K562 treated with DMSO at 1 percent for 24 hours (cell line): ENCODE data around the gene RNF17. TPM values are rescaled to one million over a fixed set of nuclear protein-coding genes. Genes with fewer than 3 reads are reported as not detected.

ENCODE experiments used
- total RNA-seq: library from RNA; unstranded; fragments of 300-600 nt; gene quantifications from 2 replicates; pipeline ENCODE4 v1.2.3, GENCODE V29; 2022; ENCODE audit warnings: low read depth; ENCODE audit not compliant: insufficient read depth

RNF17 gene, protein sequence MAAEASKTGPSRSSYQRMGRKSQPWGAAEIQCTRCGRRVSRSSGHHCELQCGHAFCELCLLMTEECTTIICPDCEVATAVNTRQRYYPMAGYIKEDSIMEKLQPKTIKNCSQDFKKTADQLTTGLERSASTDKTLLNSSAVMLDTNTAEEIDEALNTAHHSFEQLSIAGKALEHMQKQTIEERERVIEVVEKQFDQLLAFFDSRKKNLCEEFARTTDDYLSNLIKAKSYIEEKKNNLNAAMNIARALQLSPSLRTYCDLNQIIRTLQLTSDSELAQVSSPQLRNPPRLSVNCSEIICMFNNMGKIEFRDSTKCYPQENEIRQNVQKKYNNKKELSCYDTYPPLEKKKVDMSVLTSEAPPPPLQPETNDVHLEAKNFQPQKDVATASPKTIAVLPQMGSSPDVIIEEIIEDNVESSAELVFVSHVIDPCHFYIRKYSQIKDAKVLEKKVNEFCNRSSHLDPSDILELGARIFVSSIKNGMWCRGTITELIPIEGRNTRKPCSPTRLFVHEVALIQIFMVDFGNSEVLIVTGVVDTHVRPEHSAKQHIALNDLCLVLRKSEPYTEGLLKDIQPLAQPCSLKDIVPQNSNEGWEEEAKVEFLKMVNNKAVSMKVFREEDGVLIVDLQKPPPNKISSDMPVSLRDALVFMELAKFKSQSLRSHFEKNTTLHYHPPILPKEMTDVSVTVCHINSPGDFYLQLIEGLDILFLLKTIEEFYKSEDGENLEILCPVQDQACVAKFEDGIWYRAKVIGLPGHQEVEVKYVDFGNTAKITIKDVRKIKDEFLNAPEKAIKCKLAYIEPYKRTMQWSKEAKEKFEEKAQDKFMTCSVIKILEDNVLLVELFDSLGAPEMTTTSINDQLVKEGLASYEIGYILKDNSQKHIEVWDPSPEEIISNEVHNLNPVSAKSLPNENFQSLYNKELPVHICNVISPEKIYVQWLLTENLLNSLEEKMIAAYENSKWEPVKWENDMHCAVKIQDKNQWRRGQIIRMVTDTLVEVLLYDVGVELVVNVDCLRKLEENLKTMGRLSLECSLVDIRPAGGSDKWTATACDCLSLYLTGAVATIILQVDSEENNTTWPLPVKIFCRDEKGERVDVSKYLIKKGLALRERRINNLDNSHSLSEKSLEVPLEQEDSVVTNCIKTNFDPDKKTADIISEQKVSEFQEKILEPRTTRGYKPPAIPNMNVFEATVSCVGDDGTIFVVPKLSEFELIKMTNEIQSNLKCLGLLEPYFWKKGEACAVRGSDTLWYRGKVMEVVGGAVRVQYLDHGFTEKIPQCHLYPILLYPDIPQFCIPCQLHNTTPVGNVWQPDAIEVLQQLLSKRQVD (N-terminal part only)
- total RNA-seq: 0.58 and 0.79 TPM in 2 replicates

DNA sequence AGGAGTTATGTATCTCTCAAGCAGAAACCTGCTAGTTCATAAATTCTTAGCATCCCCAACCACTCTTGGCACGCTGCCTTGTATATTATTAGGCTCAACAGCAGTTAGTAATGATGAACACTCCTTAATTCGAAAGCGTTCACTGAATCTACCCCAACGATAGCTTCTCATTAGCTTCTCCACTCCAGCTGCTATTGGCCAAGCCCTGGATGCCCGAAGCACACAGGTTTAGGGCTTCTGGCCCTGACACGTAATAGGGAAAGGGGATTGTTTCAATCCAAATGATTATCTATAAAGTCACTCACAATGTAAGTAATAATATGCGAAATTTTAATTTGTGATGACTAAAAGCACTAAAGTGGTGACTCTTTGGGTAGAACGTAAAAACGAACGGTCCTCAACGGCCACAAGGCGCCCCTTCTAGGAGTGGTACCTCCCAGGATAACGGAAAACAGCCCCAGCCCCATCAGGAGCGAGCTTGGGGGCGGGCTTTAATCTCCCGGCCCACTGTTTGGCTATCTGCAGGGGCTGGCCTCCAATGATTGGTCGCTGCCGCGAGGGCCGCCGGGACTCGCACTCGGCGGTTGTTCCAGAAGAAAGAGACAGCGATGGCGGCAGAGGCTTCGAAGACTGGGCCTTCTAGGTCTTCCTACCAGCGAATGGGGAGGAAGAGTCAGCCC lies at the start of gene RNF17:
Gene RNF17 (plus strand): TSS at position 574 of the 680 bp plus-strand sequence. CDS start 35 bp downstream, at position 609.

Other genes starting within 250 kb of the RNF17 start
- not detected in 2 replicates for gene ATP12A, start 83.8 kb upstream of the RNF17 start, total RNA-seq